ENCODE data around the gene GPRC5C. TPM values are rescaled to one million over a fixed set of nuclear protein-coding genes. Genes with fewer than 3 reads are reported as not detected.
A peak's percentile ranks its signal among the peaks of the same experiment; 100 is the strongest.

The GPRC5C gene
- total and polyA plus RNA-seq, 2 of the 13 experiments (the other 11 are each of a cell fraction or from before 2014, with no cell fraction given) = 85.6 to 300 TPM

GRCh38 chr17:74435775-74436359 lies 4.0 kb downstream of the GPRC5C start (continued):
- TF ChIP-seq ZBTB40 (IDR thresholded peaks at IDR 0.05) (no peak), ZBTB40 (CRISPR knock-in tag; IDR thresholded peaks at IDR 0.05) (peak; percentile 9; the same call in 1 of the 2 replicates), MIER2 (CRISPR knock-in tag; IDR thresholded peaks at IDR 0.05) (no peak), KLF9 (CRISPR knock-in tag; IDR thresholded peaks at IDR 0.05; ENCODE audit: low read depth) (no peak), ZNF703 (CRISPR knock-in tag; IDR thresholded peaks at IDR 0.05; ENCODE audit: borderline replicate concordance) (peak; percentile 63; the same call in 1 of the 2 replicates), SP5 (CRISPR knock-in tag; IDR thresholded peaks at IDR 0.05; ENCODE audit: borderline replicate concordance, low read depth) (no peak), ZBTB34 (CRISPR knock-in tag; IDR thresholded peaks at IDR 0.05) (peak; percentile 62; the same call in 1 of the 2 replicates), MYNN (CRISPR knock-in tag; IDR thresholded peaks at IDR 0.05; ENCODE audit: low read depth) (no peak), MAZ (IDR thresholded peaks at IDR 0.05; ENCODE audit: borderline replicate concordance, low read depth, low read length) (0 out of 2 replicates have a peak, but pooled peaks have one; percentile 39), MAZ (CRISPR knock-in tag; IDR thresholded peaks at IDR 0.05; ENCODE audit: low read depth) (no peak), ZNF296 (CRISPR knock-in tag; conservative IDR thresholded peaks at IDR 0.05) (no peak), MXD3 (CRISPR knock-in tag; IDR thresholded peaks at IDR 0.05) (no peak), E2F2 (CRISPR knock-in tag; IDR thresholded peaks at IDR 0.05; ENCODE audit: borderline replicate concordance) (no peak), LBX2 (CRISPR knock-in tag; IDR thresholded peaks at IDR 0.05; ENCODE audit: borderline replicate concordance) (no peak), KMT2A (CRISPR knock-in tag; IDR thresholded peaks at IDR 0.05) (no peak), POGZ (CRISPR knock-in tag; IDR thresholded peaks at IDR 0.05) (0 out of 2 replicates have a peak, but pooled peaks have one; percentile 35), RBFOX2 (IDR thresholded peaks at IDR 0.05; ENCODE audit: low read depth, low read length) (peak; percentile 53), ZNF562 (CRISPR knock-in tag; IDR thresholded peaks at IDR 0.05; ENCODE audit: borderline replicate concordance) (no peak)

Data from HepG2 (cell line).